Thyroid gland (tissue), 4 donors: ENCODE measurements around the gene USP13.

ENCODE experiments used
- CTCF ChIP-seq, 6 experiments: fragments of 200-600 bp in 3 of 6; fragments of 450-650 bp in 3 of 6; sonication (generic) in 3 of 6; IDR thresholded peaks; one replicate each; pipeline ENCODE4 v1.5.1; 2016 to 2019; ENCODE audit warnings: antibody characterized with exemption in 6 of 6, mild to moderate bottlenecking in 2 of 6, inconsistent platforms in 1 of 6, moderate library complexity in 1 of 6
- POLR2A ChIP-seq, 2 donors: fragments of 450-650 bp; IDR thresholded peaks; one replicate each; pipeline ENCODE4 v1.6.1; 2017; ENCODE audit warnings: antibody characterized with exemption in 2 of 2, mild to moderate bottlenecking in 2 of 2, moderate library complexity in 1 of 2

DNA sequence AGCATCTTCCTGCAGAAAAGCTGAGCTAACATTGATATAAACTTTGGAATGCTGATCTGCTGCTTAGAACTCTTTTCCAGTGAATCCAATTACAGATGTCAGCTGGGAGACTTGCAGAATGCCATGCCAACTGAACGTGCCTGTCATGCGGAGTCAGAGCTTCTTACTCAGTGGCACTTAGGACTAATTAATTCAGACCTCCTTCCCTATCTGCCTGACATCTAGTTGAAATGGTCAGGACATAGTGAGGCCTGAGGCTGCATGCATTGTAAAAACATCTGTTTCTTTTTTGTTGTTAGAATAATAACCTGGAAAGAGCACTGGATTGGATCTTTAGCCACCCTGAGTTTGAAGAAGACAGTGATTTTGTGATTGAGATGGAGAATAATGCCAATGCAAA, 112.6 kb downstream of the USP13 start:
- TF ChIP-seq CTCF (IDR thresholded peaks at IDR 0.05) (no peak), POLR2A (IDR thresholded peaks at IDR 0.05) (no peak)
